Endothelial cell of umbilical vein (primary cell): ENCODE measurements around the gene MED25. TPM values are rescaled to one million over a fixed set of nuclear protein-coding genes. Genes with fewer than 3 reads are reported as not detected.

Experiments
- BruUV-seq: library from RNA; stranded (reverse); fragments of 400-500 nt; replicated peaks from 2 replicates; lab custom pipeline; 2021; lab: Mats Ljungman, UMichigan
- CTCF ChIA-PET: fragments of 300-600, 350-600 bp; sonication (Branson Sonifier 250); formaldehyde crosslinking; loops from one replicate; lab custom pipeline; 2021; ENCODE audit warnings: antibody characterized with exemption, inconsistent platforms; lab: Charles Lee
- POLR2A ChIA-PET: fragments of 300-600, 350-600 bp; sonication (Branson Sonifier 250); formaldehyde crosslinking; loops from one replicate; lab custom pipeline; 2021; ENCODE audit warnings: antibody characterized with exemption, inconsistent platforms; lab: Charles Lee
- DNase-seq: peaks from one replicate; pipeline ENCODE4 v3.0.0-alpha.2; 2011; ENCODE audit warnings: low read depth, low spot score
- FAIRE-seq: peaks from 2 replicates; lab custom pipeline; 2011; peaks lifted over from hg19 to GRCh38; lab: Jason Lieb, UNC
- H2AFZ ChIP-seq: 2 replicates; pipeline ENCODE4 v1.6.0; 2012; ENCODE audit warnings: low read depth, low read length, control low read depth, inconsistent platforms
- H3K27ac ChIP-seq: 2 replicates; pipeline ENCODE4 v1.5.1; 2011; ENCODE audit warnings: low read depth, mild to moderate bottlenecking, control low read depth, low read length, moderate library complexity; ENCODE audit not compliant: insufficient read depth
- H3K27me3 ChIP-seq, 2 experiments: 2 replicates each; pipeline versions ENCODE4 v1.6.0 to v1.6.1; 2011; ENCODE audit warnings: low read length in 2 of 2, mixed read lengths in 1 of 2; ENCODE audit not compliant: control insufficient read depth in 2 of 2, insufficient read depth in 2 of 2
- H3K36me3 ChIP-seq, 2 experiments: 2 replicates in 1 of 2; 3 replicates in 1 of 2; pipeline ENCODE4 v1.5.1; 2011; ENCODE audit warnings: low read length in 2 of 2, mild to moderate bottlenecking in 1 of 2, moderate library complexity in 1 of 2; ENCODE audit not compliant: control insufficient read depth in 2 of 2, insufficient read depth in 2 of 2; ENCODE audit errors: extremely low read depth in 1 of 2
- H3K4me1 ChIP-seq: 3 replicates; pipeline ENCODE4 v1.5.1; 2011; ENCODE audit warnings: mild to moderate bottlenecking, low read length; ENCODE audit not compliant: control insufficient read depth, insufficient read depth; ENCODE audit errors: extremely low read depth
- H3K4me2 ChIP-seq: 2 replicates; pipeline ENCODE4 v1.6.1; 2011; ENCODE audit warnings: low read length, control low read depth, mixed read lengths; ENCODE audit not compliant: insufficient read depth
- H3K4me3 ChIP-seq, 3 experiments: fragments of 200-600 bp in 1 of 3; sonication (generic), shearing (Covaris generic) in 1 of 3; replicated peaks in 1 of 3; 2 replicates each; pipeline ENCODE4 v1.5.1; 2011 to 2016; ENCODE audit warnings: control low read depth in 3 of 3, low read length in 3 of 3, mild to moderate bottlenecking in 2 of 3, inconsistent platforms in 1 of 3, low read depth in 1 of 3, moderate library complexity in 1 of 3; ENCODE audit not compliant: insufficient read depth in 1 of 3
- H3K79me2 ChIP-seq: 2 replicates; pipeline ENCODE4 v1.6.0; 2012; ENCODE audit warnings: low read length, inconsistent platforms; ENCODE audit not compliant: control insufficient read depth, insufficient read depth
- H3K9ac ChIP-seq: replicated peaks from 2 replicates; pipeline ENCODE3; 2011; ENCODE audit warnings: low read length, control low read depth; ENCODE audit not compliant: insufficient read depth; ENCODE audit errors: extremely low read depth
- H3K9me1 ChIP-seq: replicated peaks from 3 replicates; pipeline ENCODE4 v1.6.0; 2011; ENCODE audit warnings: mild to moderate bottlenecking, low read length; ENCODE audit not compliant: control insufficient read depth, insufficient read depth; ENCODE audit errors: extremely low read depth
- H3K9me3 ChIP-seq: replicated peaks from 2 replicates; pipeline ENCODE4 v1.5.1; 2012; ENCODE audit warnings: low read length, inconsistent platforms; ENCODE audit not compliant: control insufficient read depth, insufficient read depth
- H4K20me1 ChIP-seq: replicated peaks from 2 replicates; pipeline ENCODE3; 2011; ENCODE audit warnings: mild to moderate bottlenecking, low read length; ENCODE audit not compliant: control insufficient read depth, insufficient read depth; ENCODE audit errors: extremely low read depth
- CTCF ChIP-seq, 2 donors: IDR thresholded peaks; 1 replicate in 1 of 2; 2 replicates in 1 of 2; pipeline ENCODE4 v1.5.1; 2011; ENCODE audit warnings: low read length in 2 of 2, mild to moderate bottlenecking in 2 of 2, moderate library complexity in 2 of 2, control low read depth in 1 of 2, inconsistent platforms in 1 of 2, low read depth in 1 of 2; ENCODE audit not compliant: insufficient read depth in 1 of 2; ENCODE audit errors: extremely low read depth in 1 of 2
- EZH2 ChIP-seq: IDR thresholded peaks from 2 replicates; pipeline ENCODE4 v1.6.1; 2012; ENCODE audit warnings: borderline replicate concordance, low read depth, mild to moderate bottlenecking, moderate library complexity, low read length, inconsistent platforms; ENCODE audit not compliant: severe bottlenecking
- FOS ChIP-seq: IDR thresholded peaks from 2 replicates; pipeline ENCODE4 v1.6.1; 2011; ENCODE audit warnings: mild to moderate bottlenecking, low read length, moderate library complexity, borderline replicate concordance; ENCODE audit not compliant: insufficient read depth
- GATA2 ChIP-seq: IDR thresholded peaks from 2 replicates; pipeline ENCODE4 v1.7.0; 2011; ENCODE audit warnings: low read depth, mild to moderate bottlenecking, moderate library complexity, mixed read lengths, low read length; ENCODE audit not compliant: insufficient read length, insufficient read depth
- JUN ChIP-seq: IDR thresholded peaks from 2 replicates; pipeline ENCODE4 v1.6.1; 2011; ENCODE audit warnings: borderline replicate concordance, low read depth; ENCODE audit not compliant: insufficient read length, insufficient read depth
- MAX ChIP-seq: IDR thresholded peaks from 2 replicates; pipeline ENCODE4 v1.6.1; 2011; ENCODE audit not compliant: insufficient read depth, insufficient read length
- MYC ChIP-seq: IDR thresholded peaks from one replicate; pipeline ENCODE4 v1.6.1; 2011; ENCODE audit warnings: mild to moderate bottlenecking, low read depth, low read length
- POLR2A ChIP-seq: IDR thresholded peaks from 2 replicates; pipeline ENCODE4 v1.6.1; 2012; ENCODE audit warnings: low read depth, mild to moderate bottlenecking, control low read depth, low read length
- dilution Hi-C: fragments of 300-500 bp; cut with MboI; formaldehyde crosslinking; loops from one replicate; pipeline ENCODE4 v1.15.0; 2019; ENCODE audit warnings: low sequenced_read_pairs; ENCODE audit not compliant: extremely low pct_ligation_motif_present
- intact Hi-C: fragments of 100-400 bp; cut with micrococcal nuclease; formaldehyde crosslinking; loops from one replicate; pipeline ENCODE4 v1.10.0; 2022
- polyA plus RNA-seq, 4 experiments: library from polyadenylated mRNA; depleted of rRNA in 3 of 4; stranded (reverse) in 3 of 4; unstranded in 1 of 4; fragments of >200 nt; gene quantifications; 2 replicates each; pipeline versions ENCODE4 v1.2.1 to v1.2.3, GENCODE V29; 2011 to 2012; ENCODE audit warnings: missing spikeins in 1 of 4
- total RNA-seq: library from RNA; stranded (reverse); gene quantifications from 2 replicates; pipeline ENCODE4 v1.2.3, GENCODE V29; 2021

Gene MED25
- total and polyA plus RNA-seq, 2 donors (not counting 3 experiments of a cell fraction or from before 2014, with no cell fraction given) = 31.7 to 62.9 TPM

- ChIA-PET CTCF (no interaction called here), POLR2A (no interaction called here)
- Histone ChIP-seq H3K4me3 (no peak overlapping the region), H2AFZ (no peak overlapping the region), H3K4me1 (no peaks in the 10 kb centered on the region), H3K79me2 (no peaks in the 10 kb centered on the region), H3K27me3 (no peaks in the 10 kb centered on the region), H3K4me2 (no peak overlapping the region), H3K9me3 (no peaks in the 10 kb centered on the region), H3K9me1 (no peaks in the 10 kb centered on the region), H3K36me3 (peaks cover 2 to 23% of the 10 kb centered on the region in 2 experiments), H4K20me1 (no peaks in the 10 kb centered on the region), H3K27ac (no peak overlapping the region), H3K9ac (no peak overlapping the region)
- dilution Hi-C loops = no loop called here
- FAIRE-seq (no peak), DNase-seq (no peak)
- intact Hi-C loops = no loop called here
- BruUV-seq = no TSS peak
- TF ChIP-seq MAX (no peak), JUN (no peak), GATA2 (no peak), POLR2A (no peak), FOS (no peak), MYC (no peak), EZH2 (no peak), CTCF (IDR thresholded peaks at IDR 0.05; ENCODE audit: extremely low read depth in 1 of 2, insufficient read depth in 1 of 2, low read depth in 1 of 2, low read length in 2 of 2) (no peak)
These were observed 22.7 kb downstream of the MED25 start for GRCh38 chr19:49840736-49841249.
